Esophagus muscularis mucosa (tissue), 4 donors: ENCODE data around the gene TOR1AIP2. TPM values are rescaled to one million over a fixed set of nuclear protein-coding genes. Genes with fewer than 3 reads are reported as not detected.

ENCODE experiments used
- DNase-seq: peaks from one replicate; pipeline ENCODE4 v3.0.0-alpha.2; 2017; ENCODE audit errors: extremely low spot score
- H3K27ac ChIP-seq, 4 donors: fragments of 200-600 bp; sonication (generic); replicated peaks in 1 of 4; 1 replicate in 3 of 4; 2 replicates in 1 of 4; pipeline ENCODE4 v1.5.1; 2016 to 2019; ENCODE audit warnings: mild to moderate bottlenecking in 1 of 4
- H3K27me3 ChIP-seq, 4 donors: fragments of 200-600 bp; sonication (generic); one replicate each; pipeline versions ENCODE4 v1.5.1 to v1.6.0; 2016 to 2019
- H3K36me3 ChIP-seq, 4 donors: fragments of 200-600 bp; sonication (generic); one replicate each; pipeline ENCODE4 v1.5.1; 2016 to 2019
- H3K4me1 ChIP-seq, 4 donors: fragments of 200-600 bp; sonication (generic); one replicate each; pipeline ENCODE4 v1.5.1; 2016 to 2019
- H3K4me3 ChIP-seq, 4 donors: fragments of 200-600 bp; sonication (generic); 1 replicate in 2 of 4; 2 replicates in 2 of 4; pipeline ENCODE4 v1.5.1; 2016 to 2019; ENCODE audit warnings: mild to moderate bottlenecking in 4 of 4, moderate library complexity in 1 of 4
- H3K9me3 ChIP-seq, 4 donors: fragments of 200-600 bp; sonication (generic); 1 replicate in 3 of 4; 2 replicates in 1 of 4; pipeline ENCODE4 v1.5.1; 2016 to 2019
- CTCF ChIP-seq, 3 experiments: fragments of 200-600 bp in 2 of 3; fragments of 450-650 bp in 1 of 3; sonication (generic) in 2 of 3; IDR thresholded peaks; one replicate each; pipeline ENCODE4 v1.5.1; 2017 to 2019; ENCODE audit warnings: antibody characterized with exemption in 3 of 3, mild to moderate bottlenecking in 2 of 3, moderate library complexity in 1 of 3
- EP300 ChIP-seq: sonication (generic); formaldehyde crosslinking; IDR thresholded peaks from one replicate; pipeline ENCODE4 v1.6.1; 2017; ENCODE audit warnings: antibody characterized with exemption
- POLR2A ChIP-seq: fragments of 450-650 bp; IDR thresholded peaks from one replicate; pipeline ENCODE4 v1.6.1; 2017; ENCODE audit warnings: antibody characterized with exemption, moderate library complexity, mild to moderate bottlenecking, low read depth
- POLR2AphosphoS5 ChIP-seq, 2 donors: sonication (generic); formaldehyde crosslinking; IDR thresholded peaks; one replicate each; pipeline ENCODE4 v1.6.1; 2017; ENCODE audit warnings: antibody characterized with exemption in 2 of 2
- WGBS: methylation state at CpG from one replicate; pipeline ENCODE4 v1.1.5; 2018; 5-methylcytosine and 5-hydroxymethylcytosine counted together
- intact Hi-C: fragments of 100-400 bp; cut with DNase I; formaldehyde crosslinking; loops from one replicate; pipeline ENCODE4 v1.15.1; 2023
- total RNA-seq, 4 donors: library from RNA; depleted of rRNA; stranded (reverse); fragments of >200 nt; gene quantifications; one replicate each; pipeline versions ENCODE4 v1.1.0 to v1.2.1, GENCODE V29; 2016

The TOR1AIP2 gene
- total RNA-seq, 4 donors from 2014 or later = 42.8 to 71.1 (median 47.0) TPM

- H3K27me3 ChIP-seq = no peaks in the 10 kb centered on the region
- no peak overlapping the region for H3K27ac ChIP-seq
- no peak for DNase-seq
- H3K36me3 ChIP-seq = no peaks in the 10 kb centered on the region
- no peak overlapping the region for H3K4me3 ChIP-seq
- TF ChIP-seq POLR2A = no peak
- TF ChIP-seq POLR2AphosphoS5 (IDR thresholded peaks at IDR 0.05) = no peak
- TF ChIP-seq EP300 = no peak
- no peak for TF ChIP-seq CTCF (IDR thresholded peaks at IDR 0.05)
- H3K9me3 ChIP-seq = no peaks in the 10 kb centered on the region
- no peaks in the 10 kb centered on the region for H3K4me1 ChIP-seq
- intact Hi-C loops = no loop called here
- 76% methylated on average over 10 of the region's 10 CpGs for WGBS
Observed at GRCh38 chr1:179798213-179798863, 79.3 kb downstream of the TOR1AIP2 start.

- DNase-seq = no peak
- no peaks in the 10 kb centered on the region for H3K36me3 ChIP-seq
- no peaks in the 10 kb centered on the region for H3K4me1 ChIP-seq
- H3K27ac ChIP-seq = no peak overlapping the region
- H3K4me3 ChIP-seq = no peak overlapping the region
- no peaks in the 10 kb centered on the region for H3K9me3 ChIP-seq
- WGBS = 62% methylated on average over 4 of the region's 4 CpGs
- no peaks in the 10 kb centered on the region for H3K27me3 ChIP-seq
- intact Hi-C loops = no loop called here
- TF ChIP-seq EP300 (no peak), POLR2A (no peak), CTCF (IDR thresholded peaks at IDR 0.05) (no peak), POLR2AphosphoS5 (IDR thresholded peaks at IDR 0.05) (no peak)
Observed at GRCh38 chr1:179794669-179795068, 82.9 kb downstream of the TOR1AIP2 start.

GRCh38 chr1:179794146-179794545, 83.5 kb downstream of the TOR1AIP2 start:
- H3K36me3 ChIP-seq = no peaks in the 10 kb centered on the region
- intact Hi-C loops = no loop called here
- WGBS = 88% methylated on average over 1 of the region's 1 CpG
- no peak for DNase-seq
- no peaks in the 10 kb centered on the region for H3K27me3 ChIP-seq
- H3K9me3 ChIP-seq = no peaks in the 10 kb centered on the region
- no peak overlapping the region for H3K27ac ChIP-seq
- H3K4me1 ChIP-seq = no peaks in the 10 kb centered on the region
- TF ChIP-seq EP300 (no peak), POLR2A (no peak), POLR2AphosphoS5 (IDR thresholded peaks at IDR 0.05) (no peak), CTCF (IDR thresholded peaks at IDR 0.05) (no peak)
- H3K4me3 ChIP-seq = no peak overlapping the region

GRCh38 chr1:179793281-179793680, 84.3 kb downstream of the TOR1AIP2 start:
- no peak overlapping the region for H3K27ac ChIP-seq
- TF ChIP-seq EP300 (no peak), CTCF (IDR thresholded peaks at IDR 0.05) (no peak), POLR2AphosphoS5 (IDR thresholded peaks at IDR 0.05) (no peak), POLR2A (no peak)
- no peak for DNase-seq
- WGBS = 85% methylated on average over 4 of the region's 4 CpGs
- H3K9me3 ChIP-seq = no peaks in the 10 kb centered on the region
- H3K36me3 ChIP-seq = no peaks in the 10 kb centered on the region
- intact Hi-C loops = no loop called here
- H3K27me3 ChIP-seq = no peaks in the 10 kb centered on the region
- no peak overlapping the region for H3K4me3 ChIP-seq
- no peaks in the 10 kb centered on the region for H3K4me1 ChIP-seq

Other genes with a start within 250 kb of the TOR1AIP2 start
- gene FAM163A, start 134.5 kb downstream of the TOR1AIP2 start, total RNA-seq = under 1 TPM; under 0.01 to 0.50 (median 0.24) TPM
- gene TOR1AIP1, start 4.5 kb upstream of the TOR1AIP2 start, total RNA-seq = 100 to 1,000 TPM; 114 to 145 (median 126) TPM
- 10 to 100 TPM; 61.0 to 80.6 (median 65.1) TPM for gene CEP350, start 77.0 kb upstream of the TOR1AIP2 start, total RNA-seq